Fibroblast of the aortic adventitia (primary cell): Measurements from ENCODE around the gene SLC12A2. TPM values are rescaled to one million over a fixed set of nuclear protein-coding genes. Genes with fewer than 3 reads are reported as not detected.

Experiments used
- DNase-seq: peaks from one replicate; pipeline ENCODE4 v3.0.0-alpha.2; 2010; ENCODE audit warnings: low read depth
- H3K4me3 ChIP-seq: 2 replicates; pipeline ENCODE4 v1.5.1; 2011; ENCODE audit warnings: low read depth, mild to moderate bottlenecking, control low read depth, low read length, moderate library complexity
- total RNA-seq: library from RNA; depleted of rRNA; stranded (reverse); fragments of >200 nt; gene quantifications from 2 replicates; pipeline ENCODE4 v1.2.3, GENCODE V29; 2012; ENCODE audit warnings: low replicate concordance
- TF ChIP-seq, protein P1 (sequence below): IDR thresholded peaks from 2 replicates; pipeline ENCODE4 v1.5.1; 2011; ENCODE audit warnings: mild to moderate bottlenecking, low read length, control low read depth, inconsistent platforms; ENCODE audit not compliant: insufficient read depth

SLC12A2 gene
- total RNA-seq, 1 donor, result 51.9 TPM

DNA sequence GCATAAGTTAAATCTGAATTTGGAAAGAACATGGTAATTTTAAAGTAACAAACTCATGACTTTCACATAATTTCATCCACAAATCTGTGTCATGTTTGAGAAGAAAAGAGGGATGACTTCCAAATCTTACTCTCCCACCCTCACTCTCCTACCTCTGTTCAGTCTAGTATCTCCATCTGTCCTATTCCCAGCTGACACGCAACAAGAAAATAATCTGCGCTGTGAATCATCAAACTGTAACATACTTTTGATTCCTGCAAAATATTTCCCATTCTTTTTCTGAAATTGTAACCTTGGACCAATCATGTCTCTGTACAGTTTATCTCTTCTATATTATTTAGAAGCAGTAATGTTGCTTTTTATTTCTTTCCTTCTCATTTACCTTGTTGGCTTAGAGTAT lies 91.4 kb downstream of the SLC12A2 start:
- peak; percentile 27 for DNase-seq
- TF ChIP-seq, protein P1, sequence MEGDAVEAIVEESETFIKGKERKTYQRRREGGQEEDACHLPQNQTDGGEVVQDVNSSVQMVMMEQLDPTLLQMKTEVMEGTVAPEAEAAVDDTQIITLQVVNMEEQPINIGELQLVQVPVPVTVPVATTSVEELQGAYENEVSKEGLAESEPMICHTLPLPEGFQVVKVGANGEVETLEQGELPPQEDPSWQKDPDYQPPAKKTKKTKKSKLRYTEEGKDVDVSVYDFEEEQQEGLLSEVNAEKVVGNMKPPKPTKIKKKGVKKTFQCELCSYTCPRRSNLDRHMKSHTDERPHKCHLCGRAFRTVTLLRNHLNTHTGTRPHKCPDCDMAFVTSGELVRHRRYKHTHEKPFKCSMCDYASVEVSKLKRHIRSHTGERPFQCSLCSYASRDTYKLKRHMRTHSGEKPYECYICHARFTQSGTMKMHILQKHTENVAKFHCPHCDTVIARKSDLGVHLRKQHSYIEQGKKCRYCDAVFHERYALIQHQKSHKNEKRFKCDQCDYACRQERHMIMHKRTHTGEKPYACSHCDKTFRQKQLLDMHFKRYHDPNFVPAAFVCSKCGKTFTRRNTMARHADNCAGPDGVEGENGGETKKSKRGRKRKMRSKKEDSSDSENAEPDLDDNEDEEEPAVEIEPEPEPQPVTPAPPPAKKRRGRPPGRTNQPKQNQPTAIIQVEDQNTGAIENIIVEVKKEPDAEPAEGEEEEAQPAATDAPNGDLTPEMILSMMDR, result no peak
- no peak overlapping the region for H3K4me3 ChIP-seq

DNA sequence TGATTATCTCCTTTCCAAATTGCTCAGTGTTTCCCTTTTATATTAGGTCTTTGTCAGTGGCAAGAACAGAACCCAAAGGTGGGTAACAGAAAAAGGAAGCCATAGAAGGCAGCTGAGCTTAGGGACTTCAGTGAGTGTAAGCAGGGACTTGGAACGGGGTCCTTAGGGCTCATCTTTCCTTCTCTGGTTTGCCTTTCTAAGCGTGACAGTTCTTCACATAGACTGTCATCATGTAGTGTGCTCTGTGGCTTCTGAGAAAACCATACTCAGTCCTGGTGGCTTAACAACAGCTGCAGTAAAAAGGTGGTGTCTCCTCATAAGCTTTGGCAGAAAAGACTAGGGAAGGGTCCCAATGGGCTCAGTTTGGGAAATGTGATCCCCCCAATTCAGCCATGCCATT lies 108.8 kb downstream of the SLC12A2 start:
- DNase-seq, result no peak
- TF ChIP-seq, protein P1, result no peak
- no peak overlapping the region for H3K4me3 ChIP-seq

DNA sequence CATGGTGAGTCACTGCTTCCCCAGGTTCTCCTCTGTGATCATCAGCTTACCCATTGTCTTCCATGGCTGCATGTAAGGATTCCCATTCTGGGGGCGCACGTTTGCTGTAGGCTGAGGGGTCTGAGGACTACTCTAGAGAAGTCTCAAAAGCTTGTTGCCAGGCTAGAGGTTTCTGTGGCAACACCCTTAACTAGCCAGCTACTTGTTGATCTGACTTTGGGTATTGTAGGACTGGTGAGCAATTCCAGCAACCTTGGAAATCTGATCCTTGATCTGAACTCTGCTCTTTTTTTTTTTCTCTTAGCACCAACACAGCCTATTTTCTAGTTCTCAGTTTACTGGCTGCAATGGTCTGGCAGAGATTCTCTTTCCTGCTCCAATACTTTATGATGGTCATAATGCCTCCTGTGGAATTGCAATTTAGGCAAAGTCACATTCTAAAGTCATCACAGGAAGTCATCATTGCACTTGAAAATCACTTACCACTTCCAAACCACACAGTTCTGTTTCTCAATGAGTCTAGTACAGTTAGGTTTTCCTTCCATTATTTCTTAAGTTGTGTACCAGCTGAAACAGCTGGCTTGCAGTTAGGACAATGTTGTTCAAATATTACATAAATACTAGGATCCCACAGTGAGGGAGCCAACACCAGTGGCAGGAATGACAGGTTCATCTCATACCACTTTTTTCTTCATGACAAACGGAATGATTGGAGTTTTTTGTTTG lies 110.3 kb downstream of the SLC12A2 start:
- TF ChIP-seq, protein P1, result no peak

DNA sequence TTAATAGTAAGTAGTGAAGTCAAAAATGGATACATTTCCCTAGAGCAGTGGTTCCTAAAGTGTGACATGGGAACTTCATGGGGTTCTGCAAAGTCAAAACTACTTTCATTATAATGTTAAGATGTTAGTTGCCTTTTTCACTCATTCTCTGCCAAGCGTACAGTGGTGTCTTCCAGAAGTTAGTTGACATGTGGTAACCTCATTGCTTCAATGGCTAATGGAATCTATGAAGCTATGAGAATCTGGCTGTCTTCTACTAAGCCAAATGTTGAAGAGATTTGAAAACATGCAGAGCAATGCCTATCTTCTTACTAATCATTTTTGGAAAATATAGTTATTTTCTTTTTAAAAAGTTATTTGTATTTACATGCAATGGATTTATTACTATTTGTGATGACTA lies 111.8 kb downstream of the SLC12A2 start:
- no peak overlapping the region for H3K4me3 ChIP-seq
- no peak for DNase-seq
- TF ChIP-seq, protein P1, result no peak

More for the DNA sequence above, 110.3 kb downstream of the SLC12A2 start:
- no peak for DNase-seq
- H3K4me3 ChIP-seq, result no peak overlapping the region

DNA sequence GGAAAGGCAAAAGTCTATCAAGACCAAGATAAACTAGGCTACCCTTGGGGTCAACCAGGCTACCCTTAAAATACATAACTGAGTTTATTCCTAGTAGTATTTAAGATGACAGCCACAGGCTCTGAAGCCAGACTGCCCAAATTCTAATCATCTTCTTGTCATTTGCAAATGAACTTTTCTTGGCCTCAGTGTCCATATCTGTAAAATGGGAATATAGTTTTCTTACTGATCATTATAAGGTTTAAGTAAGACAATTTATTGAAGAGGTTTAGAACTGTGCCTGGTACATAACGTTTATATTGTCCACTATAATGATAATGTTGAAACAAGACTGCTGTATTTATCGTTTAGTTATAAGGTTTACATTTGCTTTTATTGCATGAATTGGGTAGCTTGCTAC lies 112.5 kb downstream of the SLC12A2 start:
- DNase-seq, result no peak
- no peak overlapping the region for H3K4me3 ChIP-seq
- TF ChIP-seq, protein P1, result no peak

DNA sequence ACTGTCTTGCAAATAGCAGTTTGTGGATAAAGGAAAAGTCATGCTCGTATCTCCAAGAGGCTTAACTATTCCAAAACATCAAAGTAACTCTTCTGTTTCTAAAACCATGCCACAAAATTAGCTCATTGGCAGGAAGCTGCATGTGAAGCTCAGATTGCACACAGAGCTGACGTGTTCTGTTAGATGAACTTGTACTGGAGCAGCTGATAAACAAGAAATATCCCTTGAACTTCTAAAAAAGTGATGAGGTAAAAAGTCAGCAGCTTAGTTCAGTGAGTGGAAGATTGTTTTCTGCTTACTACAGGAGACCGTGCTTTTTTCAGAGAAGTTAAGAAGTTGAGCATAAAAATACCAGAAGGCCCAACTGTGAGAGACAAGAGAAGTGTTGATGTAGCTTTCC lies 113.2 kb downstream of the SLC12A2 start:
- peak; percentile 75 for DNase-seq
- H3K4me3 ChIP-seq, result no peak overlapping the region
- TF ChIP-seq, protein P1, result no peak
